ENCODE results near the gene NACC1. TPM values are rescaled to one million over a fixed set of nuclear protein-coding genes. Genes with fewer than 3 reads are reported as not detected.

NACC1 gene
- total and polyA plus RNA-seq, 2 of the 13 experiments (the other 11 are each of a cell fraction or from before 2014, with no cell fraction given), result 31.8 to 42.3 TPM

GRCh38 chr19:13155472-13156359 lies 37.7 kb downstream of the NACC1 start (continued):
- TF ChIP-seq ZNF503 (CRISPR knock-in tag; IDR thresholded peaks at IDR 0.05) (no peak), FOXC1 (CRISPR knock-in tag; IDR thresholded peaks at IDR 0.05; ENCODE audit: borderline replicate concordance) (no peak; the same call in 1 of the 2 replicates), ERF (CRISPR knock-in tag; IDR thresholded peaks at IDR 0.05) (peak; percentile 49; the same call in 1 of the 2 replicates), NFE2L1 (CRISPR knock-in tag; IDR thresholded peaks at IDR 0.05; ENCODE audit: borderline replicate concordance) (no peak), TCF7L2 (IDR thresholded peaks at IDR 0.05; ENCODE audit: low read depth, low read length) (no peak), AKNA (CRISPR knock-in tag; IDR thresholded peaks at IDR 0.05; ENCODE audit: borderline replicate concordance) (no peak), FOXA3 (CRISPR knock-in tag; IDR thresholded peaks at IDR 0.05) (peak; percentile 6; the same call in 1 of the 2 replicates), ZNF143 (CRISPR knock-in tag; IDR thresholded peaks at IDR 0.05) (no peak), JARID2 (CRISPR knock-in tag; IDR thresholded peaks at IDR 0.05; ENCODE audit: insufficient replicate concordance) (peak; percentile 36), THAP8 (CRISPR knock-in tag; IDR thresholded peaks at IDR 0.05; ENCODE audit: borderline replicate concordance) (no peak), ZBTB1 (CRISPR knock-in tag; IDR thresholded peaks at IDR 0.05; ENCODE audit: borderline replicate concordance) (no peak), MXI1 (IDR thresholded peaks at IDR 0.05; ENCODE audit: borderline replicate concordance, low read depth, low read length) (peak; percentile 27; the same call in 1 of the 3 replicates), ZBTB8A (CRISPR knock-in tag; IDR thresholded peaks at IDR 0.05; ENCODE audit: borderline replicate concordance, low read depth) (no peak), PRDM10 (CRISPR knock-in tag; IDR thresholded peaks at IDR 0.05; ENCODE audit: low read depth) (no peak), ZNF496 (CRISPR knock-in tag; IDR thresholded peaks at IDR 0.05; ENCODE audit: insufficient replicate concordance) (no peak)

Data from HepG2 (cell line).